Stimulated activated CD8-positive, alpha-beta memory T cell treated with anti-CD3 and anti-CD28 coated beads, Interleukin-15, amount 100 ng/mL, for 24 hours (primary cell): ENCODE results near the gene TMEM108.

Source experiments
- DNase-seq: peaks from one replicate; pipeline ENCODE4 v3.0.0-alpha.2; 2020; ENCODE audit warnings: low read depth

Gene TMEM108

GRCh38 chr3:133236901-133237300 is 198.7 kb downstream of the TMEM108 start:
- DNase-seq: no peak

- no peak for DNase-seq
Measured at GRCh38 chr3:133237380-133237779, 199.2 kb downstream of the TMEM108 start.

- DNase-seq: no peak
Measured at GRCh38 chr3:133238015-133238414, 199.8 kb downstream of the TMEM108 start.

- DNase-seq: no peak
Measured at GRCh38 chr3:133246119-133246518, 207.9 kb downstream of the TMEM108 start.

GRCh38 chr3:133246773-133247172 is 208.6 kb downstream of the TMEM108 start:
- no peak for DNase-seq

- no peak for DNase-seq
Measured at GRCh38 chr3:133248389-133248788, 210.2 kb downstream of the TMEM108 start.

GRCh38 chr3:133249490-133249889 is 211.3 kb downstream of the TMEM108 start:
- no peak for DNase-seq

- no peak for DNase-seq
Measured at GRCh38 chr3:133254151-133254550, 216.0 kb downstream of the TMEM108 start.

GRCh38 chr3:133254716-133255115 is 216.5 kb downstream of the TMEM108 start:
- DNase-seq: no peak

GRCh38 chr3:133256787-133257483 is 218.7 kb downstream of the TMEM108 start:
- no peak for DNase-seq

- no peak for DNase-seq
Measured at GRCh38 chr3:133258358-133258757, 220.2 kb downstream of the TMEM108 start.

GRCh38 chr3:133259767-133260166 is 221.6 kb downstream of the TMEM108 start:
- no peak for DNase-seq

GRCh38 chr3:133262333-133262732 is 224.1 kb downstream of the TMEM108 start:
- no peak for DNase-seq

- DNase-seq: no peak
Measured at GRCh38 chr3:133264920-133265319, 226.7 kb downstream of the TMEM108 start.

- DNase-seq: no peak
Measured at GRCh38 chr3:133268726-133269134, 230.5 kb downstream of the TMEM108 start.

- DNase-seq: no peak
Measured at GRCh38 chr3:133269393-133269792, 231.2 kb downstream of the TMEM108 start.

GRCh38 chr3:133270631-133271030 is 232.4 kb downstream of the TMEM108 start:
- no peak for DNase-seq

GRCh38 chr3:133271042-133271441 is 232.9 kb downstream of the TMEM108 start:
- no peak for DNase-seq

- DNase-seq: no peak
Measured at GRCh38 chr3:133271539-133271938, 233.3 kb downstream of the TMEM108 start.

GRCh38 chr3:133273346-133273745 is 235.2 kb downstream of the TMEM108 start:
- DNase-seq: no peak

GRCh38 chr3:133274477-133274876 is 236.3 kb downstream of the TMEM108 start:
- DNase-seq: no peak

GRCh38 chr3:133276594-133276993 is 238.4 kb downstream of the TMEM108 start:
- no peak for DNase-seq

GRCh38 chr3:133277813-133278212 is 239.6 kb downstream of the TMEM108 start:
- no peak for DNase-seq
